Measurements from ENCODE around the gene NTRK3.

GRCh38 chr15:88080616-88081015 lies 175.9 kb downstream of the NTRK3 start:
- TF ChIP-seq CTCF (conservative IDR thresholded peaks at IDR 0.05; ENCODE audit: low read length) (no peak), EZH2phosphoT487 (IDR thresholded peaks at IDR 0.05; ENCODE audit: borderline replicate concordance) (no peak)

Data from Loucy (cell line).